ACC112 (cell line): ENCODE data around the gene NOC4L.
"Not testable (repeated sequence)": the region's sequence is repeated elsewhere in the genome, so short reads cannot be mapped to it uniquely, and the experiment has no call there.

Source experiments
- H2AFZ ChIP-seq: fragments of 200-600 bp; sonication (generic); one replicate; pipeline ENCODE4 v1.6.0; 2017; ENCODE audit warnings: antibody characterized with exemption, low read length; ENCODE audit not compliant: unreplicated experiment
- H3K27ac ChIP-seq: fragments of 200-600 bp; sonication (generic); 2 replicates; pipeline ENCODE4 v1.5.1; 2014; ENCODE audit warnings: low read depth, mild to moderate bottlenecking, antibody characterized with exemption, low read length, moderate library complexity
- H3K27me3 ChIP-seq: fragments of 200-600 bp; sonication (generic); 2 replicates; pipeline ENCODE4 v1.6.1; 2014; ENCODE audit warnings: mild to moderate bottlenecking, antibody characterized with exemption, low read length, moderate library complexity, mixed read lengths; ENCODE audit not compliant: insufficient read depth
- H3K36me3 ChIP-seq: fragments of 200-600 bp; sonication (generic); 2 replicates; pipeline ENCODE4 v1.6.1; 2016; ENCODE audit warnings: mild to moderate bottlenecking, antibody characterized with exemption, low read length, moderate library complexity, mixed read lengths; ENCODE audit not compliant: insufficient read depth
- H3K4me1 ChIP-seq: fragments of 200-600 bp; sonication (generic); one replicate; pipeline ENCODE4 v1.6.1; 2016; ENCODE audit warnings: low read length, mixed read lengths; ENCODE audit not compliant: insufficient read depth, unreplicated experiment, control insufficient read depth
- H3K4me3 ChIP-seq: fragments of 200-600 bp; sonication (generic); 2 replicates; pipeline ENCODE4 v1.5.1; 2014; ENCODE audit warnings: mild to moderate bottlenecking, low read depth, low read length
- H3K79me2 ChIP-seq: fragments of 200-600 bp; sonication (generic); one replicate; pipeline ENCODE4 v1.6.0; 2016; ENCODE audit warnings: low read length; ENCODE audit not compliant: control insufficient read depth, unreplicated experiment, insufficient read depth

NOC4L gene

GRCh38 chr12:132143336-132144071 lies 753 bp upstream of the NOC4L start:
- H3K27me3 ChIP-seq: no peaks in the 10 kb centered on the region
- H3K4me1 ChIP-seq: peaks cover 14% of the 10 kb centered on the region
- peaks cover 31% of the 10 kb centered on the region for H3K79me2 ChIP-seq
- peak overlapping the region; percentile 17 for H2AFZ ChIP-seq
- peaks cover 3% of the 10 kb centered on the region; the same call in 1 of the 2 replicates for H3K36me3 ChIP-seq
- H3K27ac ChIP-seq: no peak overlapping the region; the same call in 1 of the 2 replicates
- peak overlapping the region; percentile 78 for H3K4me3 ChIP-seq

- Histone ChIP-seq H3K27ac (no peak overlapping the region), H2AFZ (peak overlapping the region; percentile 26), H3K4me1 (peaks cover 14% of the 10 kb centered on the region), H3K36me3 (peaks cover 6% of the 10 kb centered on the region; the same call in 1 of the 2 replicates), H3K4me3 (peak overlapping the region; percentile 78), H3K79me2 (peaks cover 33% of the 10 kb centered on the region), H3K27me3 (no peaks in the 10 kb centered on the region)
Observed at GRCh38 chr12:132144810-132145168, 532 bp downstream of the NOC4L start.

GRCh38 chr12:132145334-132145733 lies 1.1 kb downstream of the NOC4L start:
- Histone ChIP-seq H3K4me3 (peak overlapping the region; percentile 78), H3K27me3 (no peaks in the 10 kb centered on the region), H2AFZ (no peak overlapping the region), H3K36me3 (peaks cover 6% of the 10 kb centered on the region; the same call in 1 of the 2 replicates), H3K4me1 (peaks cover 14% of the 10 kb centered on the region), H3K27ac (no peak overlapping the region), H3K79me2 (peaks cover 33% of the 10 kb centered on the region)

- peaks cover 6% of the 10 kb centered on the region; the same call in 1 of the 2 replicates for H3K36me3 ChIP-seq
Observed at GRCh38 chr12:132146098-132146497, 1.8 kb downstream of the NOC4L start.

GRCh38 chr12:132146772-132147422 lies 2.6 kb downstream of the NOC4L start:
- Histone ChIP-seq H2AFZ (no peak overlapping the region), H3K4me1 (peaks cover 14% of the 10 kb centered on the region), H3K79me2 (peaks cover 32% of the 10 kb centered on the region), H3K27me3 (no peaks in the 10 kb centered on the region), H3K36me3 (peaks cover 6% of the 10 kb centered on the region; the same call in 1 of the 2 replicates), H3K4me3 (no peak overlapping the region), H3K27ac (no peak overlapping the region)

More at GRCh38 chr12:132146098-132146497, 1.8 kb downstream of the NOC4L start:
- peaks cover 33% of the 10 kb centered on the region for H3K79me2 ChIP-seq
- H3K27ac ChIP-seq: no peak overlapping the region
- H3K4me1 ChIP-seq: peaks cover 14% of the 10 kb centered on the region
- peak overlapping the region; percentile 78; the same call in 1 of the 2 replicates for H3K4me3 ChIP-seq
- H2AFZ ChIP-seq: no peak overlapping the region
- H3K27me3 ChIP-seq: no peaks in the 10 kb centered on the region

- no peak overlapping the region for H2AFZ ChIP-seq
- H3K4me3 ChIP-seq: no peak overlapping the region
- H3K4me1 ChIP-seq: peaks cover 12% of the 10 kb centered on the region
- peaks cover 6% of the 10 kb centered on the region; the same call in 1 of the 2 replicates for H3K36me3 ChIP-seq
- no peaks in the 10 kb centered on the region for H3K27me3 ChIP-seq
- H3K79me2 ChIP-seq: peaks cover 24% of the 10 kb centered on the region
- no peak overlapping the region for H3K27ac ChIP-seq
Observed at GRCh38 chr12:132147423-132148367, 3.4 kb downstream of the NOC4L start.

- Histone ChIP-seq H3K4me1 (peaks cover 6% of the 10 kb centered on the region), H2AFZ (no peak overlapping the region), H3K27me3 (no peaks in the 10 kb centered on the region), H3K36me3 (peaks cover 6% of the 10 kb centered on the region; the same call in 1 of the 2 replicates), H3K79me2 (peaks cover 16% of the 10 kb centered on the region), H3K4me3 (no peak overlapping the region), H3K27ac (no peak overlapping the region)
Observed at GRCh38 chr12:132148368-132149045, 4.2 kb downstream of the NOC4L start.

- not testable (repeated sequence) for H3K27me3 ChIP-seq, H2AFZ ChIP-seq, H3K4me1 ChIP-seq, H3K27ac ChIP-seq, H3K4me3 ChIP-seq, H3K36me3 ChIP-seq
- peaks cover 15% of the 10 kb centered on the region for H3K79me2 ChIP-seq
Observed at GRCh38 chr12:132149526-132149925, 5.3 kb downstream of the NOC4L start.

GRCh38 chr12:132150780-132151144 lies 6.5 kb downstream of the NOC4L start:
- Histone ChIP-seq H3K79me2 (peaks cover 3% of the 10 kb centered on the region), H3K27me3 (no peaks in the 10 kb centered on the region), H3K4me1 (no peaks in the 10 kb centered on the region), H3K4me3 (no peak overlapping the region), H2AFZ (no peak overlapping the region), H3K27ac (no peak overlapping the region), H3K36me3 (peaks cover 6% of the 10 kb centered on the region; the same call in 1 of the 2 replicates)
